ENCODE results near the gene AFMID. TPM values are rescaled to one million over a fixed set of nuclear protein-coding genes. Genes with fewer than 3 reads are reported as not detected.

AFMID gene
- total and polyA plus RNA-seq, 2 of the 13 experiments (the other 11 are each of a cell fraction or from before 2014, with no cell fraction given) = 249 to 270 TPM

GRCh38 chr17:78140169-78141051, 46.8 kb upstream of the AFMID start:
- H3K27me3 ChIP-seq (ENCODE audit: control insufficient read depth in 1 of 2, insufficient read depth in 2 of 2, low read length in 2 of 2) = peaks cover 7 to 26% of the 10 kb centered on the region in 2 experiments; a peak in 4 of 5 replicates
- DNase-seq (ENCODE audit: low spot score) (peak; percentile 96), ATAC-seq (peak; percentile 64), FAIRE-seq (peak; percentile 95)
- no peaks in the 10 kb centered on the region for H3K9me3 ChIP-seq (ENCODE audit: low read length)
- intact Hi-C loops (cut with micrococcal nuclease; ENCODE audit: unreplicated experiment) = loop anchor here (1.0 to 5.0 kb wide), 4 partner anchors 28 to 787 kb away; partner anchors contain the start of genes AFMID, SYNGR2, TIMP2 and TK1
- in situ Hi-C loops (cut with HindIII; ENCODE audit: extremely low pct_ligation_motif_present, low pct_unique_long_range_greater_than_20kb) = no loop called here
- WGBS (ENCODE audit: low lambda C conversion rate) = 28% methylated on average over 29 of the region's 58 CpGs
- ChIA-PET CTCF (ENCODE audit: low intra/inter-chr PET ratio, low total read pairs) (interaction anchor here (1.0 kb wide), 1 partner anchor 46 kb away, joined by 3 read pairs; the partner anchor contains the start of genes AFMID and TK1), POLR2A (interaction anchor here (0.8 to 5.0 kb wide), 5 partner anchors 12 to 51 kb away, joined by 3 to 57 read pairs (median 7); partner anchors contain the start of genes AFMID, TK1 and TMC6)
- H3K4me2 ChIP-seq (ENCODE audit: low read depth, low read length) = peak overlapping the region; percentile 83
- peak overlapping the region; percentile 45 for H3K9ac ChIP-seq (ENCODE audit: insufficient read depth, low read depth, low read length)
- no peaks in the 10 kb centered on the region for H3K79me2 ChIP-seq (ENCODE audit: insufficient read depth, low read length)
- H4K20me1 ChIP-seq (ENCODE audit: insufficient read depth, low read length) = no peaks in the 10 kb centered on the region
- H3K4me1 ChIP-seq (ENCODE audit: insufficient read depth, low read length) = peaks cover 90% of the 10 kb centered on the region
- H2AFZ ChIP-seq (ENCODE audit: low read length) = no peak overlapping the region
- H3K27ac ChIP-seq (ENCODE audit: extremely low read length, insufficient read depth, low read length) = no peak overlapping the region
- no TSS peak for BruUV-seq (replicated peaks)
- peak overlapping the region; percentile 25 to 67 (median 26); a peak in 5 of 6 replicates for H3K4me3 ChIP-seq (replicated peaks in 1 of 3; ENCODE audit: insufficient read depth in 1 of 3, low read depth in 2 of 3, low read length in 3 of 3)
- H3K36me3 ChIP-seq (replicated peaks in 1 of 2; ENCODE audit: control insufficient read depth in 1 of 2, insufficient read depth in 2 of 2, low read length in 2 of 2) = no peaks in the 10 kb centered on the region
- no peak for TF ChIP-seq ADNP (CRISPR knock-in tag; IDR thresholded peaks at IDR 0.05)
- peak; percentile 10; the same call in 1 of the 2 replicates for TF ChIP-seq TFDP1 (CRISPR knock-in tag; IDR thresholded peaks at IDR 0.05; ENCODE audit: borderline replicate concordance)
- TF ChIP-seq POGZ (CRISPR knock-in tag; IDR thresholded peaks at IDR 0.05) = no peak
- TF ChIP-seq ZSCAN12 (CRISPR knock-in tag; IDR thresholded peaks at IDR 0.05) = no peak
- TF ChIP-seq ZNF772 (CRISPR knock-in tag; IDR thresholded peaks at IDR 0.05) = no peak; the same call in 1 of the 2 replicates
- TF ChIP-seq PITX1 (CRISPR knock-in tag; IDR thresholded peaks at IDR 0.05) = peak; percentile 64; the same call in 1 of the 2 replicates
- TF ChIP-seq SNAI1 (CRISPR knock-in tag; IDR thresholded peaks at IDR 0.05; ENCODE audit: borderline replicate concordance) = no peak
- no peak for TF ChIP-seq GMEB2 (CRISPR knock-in tag; IDR thresholded peaks at IDR 0.05; ENCODE audit: low read depth)
- no peak for TF ChIP-seq RARA (CRISPR knock-in tag; IDR thresholded peaks at IDR 0.05)
- no peak for TF ChIP-seq IKZF4 (CRISPR knock-in tag; IDR thresholded peaks at IDR 0.05; ENCODE audit: borderline replicate concordance, low read depth, not compliant biosample characterization)
- no peak; the same call in 1 of the 2 replicates for TF ChIP-seq ZNF782 (CRISPR knock-in tag; IDR thresholded peaks at IDR 0.05; ENCODE audit: borderline replicate concordance)
- TF ChIP-seq ERF (CRISPR knock-in tag; IDR thresholded peaks at IDR 0.05) = peak; percentile 30; the same call in 1 of the 2 replicates
- 0 out of 2 replicates have a peak, but pooled peaks have one; percentile 16 for TF ChIP-seq ATF2 (CRISPR knock-in tag; IDR thresholded peaks at IDR 0.05)
- no peak for TF ChIP-seq ZNF547 (CRISPR knock-in tag; IDR thresholded peaks at IDR 0.05)
- TF ChIP-seq ZNF784 (CRISPR knock-in tag; IDR thresholded peaks at IDR 0.05; ENCODE audit: borderline replicate concordance) = 0 out of 2 replicates have a peak, but pooled peaks have one; percentile 74
- 0 out of 2 replicates have a peak, but pooled peaks have one; percentile 43 for TF ChIP-seq ATF7-NPFF (CRISPR knock-in tag; IDR thresholded peaks at IDR 0.05; ENCODE audit: low read depth)
- no peak for TF ChIP-seq SAFB2 (CRISPR knock-in tag; IDR thresholded peaks at IDR 0.05; ENCODE audit: borderline replicate concordance, low read depth)
- TF ChIP-seq NR1H2 (CRISPR knock-in tag; IDR thresholded peaks at IDR 0.05; ENCODE audit: borderline replicate concordance, low read depth) = no peak

Measured in HepG2 (cell line).